ENCODE results near the gene NFATC2. TPM values are rescaled to one million over a fixed set of nuclear protein-coding genes. Genes with fewer than 3 reads are reported as not detected.

Gene NFATC2
- total RNA-seq, 2 donors from 2014 or later = 11.9 to 24.5 TPM

GRCh38 chr20:51531141-51531710, 11.3 kb downstream of the NFATC2 start:
- Histone ChIP-seq H3K27ac (no peak overlapping the region), H3K27me3 (replicated peaks; ENCODE audit: insufficient read depth) (no peaks in the 10 kb centered on the region), H3K9me3 (no peaks in the 10 kb centered on the region), H3K4me1 (ENCODE audit: control insufficient read depth in 1 of 2, low read depth in 2 of 2) (peaks cover 16 to 33% of the 10 kb centered on the region in 2 donors), H3K4me3 (no peak overlapping the region), H3K36me3 (no peaks in the 10 kb centered on the region)
- no peak for DNase-seq (ENCODE audit: low spot score)
- no peak for TF ChIP-seq CTCF (IDR thresholded peaks at IDR 0.05)
- no peak for ATAC-seq (ENCODE audit: insufficient number of reproducible peaks, low FRiP score, low read depth)

- Histone ChIP-seq H3K9me3 (no peaks in the 10 kb centered on the region), H3K27ac (no peak overlapping the region), H3K27me3 (replicated peaks; ENCODE audit: insufficient read depth) (no peaks in the 10 kb centered on the region), H3K4me1 (ENCODE audit: control insufficient read depth in 1 of 2, low read depth in 2 of 2) (peaks cover 16 to 33% of the 10 kb centered on the region in 2 donors), H3K36me3 (no peaks in the 10 kb centered on the region), H3K4me3 (peak overlapping the region; percentile 58)
- no peak for TF ChIP-seq CTCF (IDR thresholded peaks at IDR 0.05)
- ATAC-seq (ENCODE audit: insufficient number of reproducible peaks, low FRiP score, low read depth) (no peak), DNase-seq (ENCODE audit: low spot score) (no peak)
These were observed 12.8 kb downstream of the NFATC2 start for GRCh38 chr20:51529758-51530157.

- Histone ChIP-seq H3K27ac (peak overlapping the region in 1 of 2 donors; percentile 40), H3K36me3 (no peaks in the 10 kb centered on the region), H3K4me1 (ENCODE audit: control insufficient read depth in 1 of 2, low read depth in 2 of 2) (peaks cover 16 to 33% of the 10 kb centered on the region in 2 donors), H3K27me3 (replicated peaks; ENCODE audit: insufficient read depth) (no peaks in the 10 kb centered on the region), H3K9me3 (no peaks in the 10 kb centered on the region), H3K4me3 (peak overlapping the region; percentile 58)
- DNase-seq (ENCODE audit: low spot score) = no peak
- TF ChIP-seq CTCF (IDR thresholded peaks at IDR 0.05) = no peak
- ATAC-seq (ENCODE audit: insufficient number of reproducible peaks, low FRiP score, low read depth) = no peak
These were observed 13.3 kb downstream of the NFATC2 start for GRCh38 chr20:51529081-51529681.

GRCh38 chr20:51528263-51529027, 14.1 kb downstream of the NFATC2 start:
- no peaks in the 10 kb centered on the region for H3K27me3 ChIP-seq (replicated peaks; ENCODE audit: insufficient read depth)
- H3K27ac ChIP-seq = peak overlapping the region in 1 of 2 donors; percentile 40
- ATAC-seq (ENCODE audit: insufficient number of reproducible peaks, low FRiP score, low read depth) (no peak), DNase-seq (ENCODE audit: low spot score) (no peak)
- H3K4me1 ChIP-seq (ENCODE audit: control insufficient read depth in 1 of 2, low read depth in 2 of 2) = peaks cover 16 to 28% of the 10 kb centered on the region in 2 donors
- H3K9me3 ChIP-seq = no peaks in the 10 kb centered on the region
- H3K36me3 ChIP-seq = no peaks in the 10 kb centered on the region
- peak overlapping the region; percentile 58 for H3K4me3 ChIP-seq
- TF ChIP-seq CTCF (IDR thresholded peaks at IDR 0.05) = no peak

- Histone ChIP-seq H3K9me3 (no peaks in the 10 kb centered on the region), H3K27ac (no peak overlapping the region), H3K36me3 (no peaks in the 10 kb centered on the region), H3K4me1 (ENCODE audit: control insufficient read depth in 1 of 2, low read depth in 2 of 2) (peaks cover 12 to 13% of the 10 kb centered on the region in 2 donors), H3K4me3 (no peak overlapping the region), H3K27me3 (replicated peaks; ENCODE audit: insufficient read depth) (no peaks in the 10 kb centered on the region)
- DNase-seq (ENCODE audit: low spot score) (no peak), ATAC-seq (ENCODE audit: insufficient number of reproducible peaks, low FRiP score, low read depth) (no peak)
- TF ChIP-seq CTCF (IDR thresholded peaks at IDR 0.05) = no peak
These were observed 15.8 kb downstream of the NFATC2 start for GRCh38 chr20:51526754-51527153.
